Mucosa of descending colon (tissue), 3 donors: ENCODE data around the gene SAXO1. TPM values are rescaled to one million over a fixed set of nuclear protein-coding genes. Genes with fewer than 3 reads are reported as not detected.

Experiments used
- ATAC-seq: fragments of 200-7000 bp; cut with Tn5 transposase; one replicate; pipeline ENCODE4 v1.9.1; 2020; ENCODE audit warnings: mild to moderate bottlenecking, moderate library complexity
- DNase-seq, 3 donors: peaks; one replicate each; pipeline ENCODE4 v3.0.0-alpha.2; 2020
- H3K36me3 ChIP-seq: fragments of 200-600 bp; one replicate; pipeline ENCODE4 v1.8.0; 2021; ENCODE audit warnings: low read depth, mild to moderate bottlenecking
- H3K4me1 ChIP-seq: fragments of 200-600 bp; one replicate; pipeline ENCODE4 v1.8.0; 2021; ENCODE audit warnings: low read depth, mild to moderate bottlenecking
- H3K4me3 ChIP-seq: fragments of 200-600 bp; one replicate; pipeline ENCODE4 v1.8.0; 2021; ENCODE audit warnings: mild to moderate bottlenecking
- H3K9me3 ChIP-seq: fragments of 200-600 bp; one replicate; pipeline ENCODE4 v1.8.0; 2021; ENCODE audit warnings: mild to moderate bottlenecking
- intact Hi-C, 2 donors: fragments of 100-400 bp; cut with DNase I in 1 of 2; cut with micrococcal nuclease in 1 of 2; formaldehyde crosslinking; loops; one replicate each; pipeline versions ENCODE4 v1.11.0 to v1.11.1; 2022; cut with DNase I, micrococcal nuclease
- long read RNA-seq, 2 donors: library from polyadenylated mRNA; unstranded; transcript quantifications; one replicate each; pipeline ENCODE4 v2.0.0, GENCODE V29; 2019 to 2021
- total RNA-seq, 3 donors: library from RNA; stranded (reverse); fragmentation: NEBNext Ultra II Directional in 2 of 3; extraction: Animal tissue kit (Norgen Biotek cat#: 25700) in 2 of 3; gene quantifications; one replicate each; pipeline versions ENCODE4 v1.2.1 to v1.2.4, GENCODE V29; 2021 to 2023
- TF ChIP-seq, protein P1 (sequence below): fragments of 200-600 bp; IDR thresholded peaks from one replicate; pipeline ENCODE4 v1.8.0; 2022; ENCODE audit warnings: antibody characterized with exemption, mild to moderate bottlenecking
- donor health status: DM: no; HTN: no; CAD: no; lungs with moderate emphysema.
- donor health status: DM: no; HTN: no; CAD: no.
- donor health status: DM: no; HTN: yes; CAD: no.

The SAXO1 gene
- under 1 TPM; 0.06 to 0.29 (median 0.24) TPM for total RNA-seq
- long read RNA-seq, donor 1, result 0 reads
- long read RNA-seq, donor 2, result 0 reads

GRCh38 chr9:19033015-19033414 is at the start of gene SAXO1:
Gene SAXO1 (minus strand): TSS chr9:19033209. CDS start chr9:19032908, 301 bp downstream.
- Histone ChIP-seq H3K36me3 (no peaks in the 10 kb centered on the region), H3K9me3 (no peaks in the 10 kb centered on the region), H3K4me1 (no peaks in the 10 kb centered on the region), H3K4me3 (no peak within 1 kb of the TSS)
- DNase-seq, result no peak
- intact Hi-C loops, result loop anchor here in 1 of 2 donors (5.0 kb wide), 1 partner anchor 776 kb away; no protein-coding TSS in a partner anchor
- TF ChIP-seq, protein P1, sequence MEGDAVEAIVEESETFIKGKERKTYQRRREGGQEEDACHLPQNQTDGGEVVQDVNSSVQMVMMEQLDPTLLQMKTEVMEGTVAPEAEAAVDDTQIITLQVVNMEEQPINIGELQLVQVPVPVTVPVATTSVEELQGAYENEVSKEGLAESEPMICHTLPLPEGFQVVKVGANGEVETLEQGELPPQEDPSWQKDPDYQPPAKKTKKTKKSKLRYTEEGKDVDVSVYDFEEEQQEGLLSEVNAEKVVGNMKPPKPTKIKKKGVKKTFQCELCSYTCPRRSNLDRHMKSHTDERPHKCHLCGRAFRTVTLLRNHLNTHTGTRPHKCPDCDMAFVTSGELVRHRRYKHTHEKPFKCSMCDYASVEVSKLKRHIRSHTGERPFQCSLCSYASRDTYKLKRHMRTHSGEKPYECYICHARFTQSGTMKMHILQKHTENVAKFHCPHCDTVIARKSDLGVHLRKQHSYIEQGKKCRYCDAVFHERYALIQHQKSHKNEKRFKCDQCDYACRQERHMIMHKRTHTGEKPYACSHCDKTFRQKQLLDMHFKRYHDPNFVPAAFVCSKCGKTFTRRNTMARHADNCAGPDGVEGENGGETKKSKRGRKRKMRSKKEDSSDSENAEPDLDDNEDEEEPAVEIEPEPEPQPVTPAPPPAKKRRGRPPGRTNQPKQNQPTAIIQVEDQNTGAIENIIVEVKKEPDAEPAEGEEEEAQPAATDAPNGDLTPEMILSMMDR, result no peak
- ATAC-seq, result no peak

GRCh38 chr9:19074836-19075235 is 41.8 kb upstream of the SAXO1 start:
- ATAC-seq (no peak), DNase-seq (no peak)
- H3K36me3 ChIP-seq, result peaks cover 4% of the 10 kb centered on the region
- TF ChIP-seq, protein P1, result no peak
- H3K4me3 ChIP-seq, result no peak overlapping the region
- H3K4me1 ChIP-seq, result no peaks in the 10 kb centered on the region
- intact Hi-C loops, result no loop called here
- H3K9me3 ChIP-seq, result no peaks in the 10 kb centered on the region

DNA sequence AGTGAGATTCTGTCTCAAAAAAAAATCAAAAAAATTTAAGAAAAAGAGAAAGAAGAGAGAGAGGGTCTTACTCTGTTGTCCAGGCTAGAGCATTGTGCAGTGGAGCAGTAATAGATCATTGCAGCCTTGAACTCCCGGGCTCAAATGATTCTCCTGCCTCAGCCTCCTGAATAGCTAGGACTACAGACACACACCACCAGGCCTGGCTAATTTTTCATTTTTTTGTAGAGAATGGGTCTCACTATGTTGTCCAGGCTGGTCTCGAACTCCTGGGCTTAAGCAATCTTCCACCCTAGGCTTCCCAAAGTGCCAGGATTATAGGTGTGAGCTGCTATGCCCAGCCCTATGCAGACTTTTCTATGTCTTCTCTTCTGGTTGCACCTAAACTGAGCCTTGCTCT is 41.2 kb upstream of the SAXO1 start:
- TF ChIP-seq, protein P1, result no peak
- DNase-seq (no peak), ATAC-seq (no peak)
- H3K4me1 ChIP-seq, result no peaks in the 10 kb centered on the region
- H3K36me3 ChIP-seq, result peaks cover 4% of the 10 kb centered on the region
- no peaks in the 10 kb centered on the region for H3K9me3 ChIP-seq
- H3K4me3 ChIP-seq, result no peak overlapping the region
- intact Hi-C loops, result no loop called here

DNA sequence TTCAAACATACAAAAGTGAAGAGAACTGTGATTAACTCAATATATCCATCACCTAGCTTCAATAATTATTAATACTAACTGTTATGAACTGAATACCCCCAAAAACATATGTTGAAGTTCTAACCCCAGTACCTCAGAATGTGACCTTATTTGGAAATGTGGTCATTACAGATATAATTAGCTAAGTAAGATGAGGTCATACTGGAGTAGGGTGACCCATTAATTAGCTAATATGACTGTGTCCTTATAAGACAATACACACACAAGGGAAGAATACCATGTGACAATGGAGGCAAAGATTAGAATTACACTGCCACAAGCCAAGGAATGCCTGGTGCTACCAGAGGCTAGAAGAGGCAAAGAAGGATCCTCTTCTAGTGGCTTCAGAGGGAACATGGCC is 24.0 kb upstream of the SAXO1 start:
- Histone ChIP-seq H3K9me3 (no peaks in the 10 kb centered on the region), H3K36me3 (no peaks in the 10 kb centered on the region), H3K4me3 (no peak overlapping the region), H3K4me1 (no peaks in the 10 kb centered on the region)
- ATAC-seq (no peak), DNase-seq (no peak)
- TF ChIP-seq, protein P1, result no peak
- intact Hi-C loops, result no loop called here

DNA sequence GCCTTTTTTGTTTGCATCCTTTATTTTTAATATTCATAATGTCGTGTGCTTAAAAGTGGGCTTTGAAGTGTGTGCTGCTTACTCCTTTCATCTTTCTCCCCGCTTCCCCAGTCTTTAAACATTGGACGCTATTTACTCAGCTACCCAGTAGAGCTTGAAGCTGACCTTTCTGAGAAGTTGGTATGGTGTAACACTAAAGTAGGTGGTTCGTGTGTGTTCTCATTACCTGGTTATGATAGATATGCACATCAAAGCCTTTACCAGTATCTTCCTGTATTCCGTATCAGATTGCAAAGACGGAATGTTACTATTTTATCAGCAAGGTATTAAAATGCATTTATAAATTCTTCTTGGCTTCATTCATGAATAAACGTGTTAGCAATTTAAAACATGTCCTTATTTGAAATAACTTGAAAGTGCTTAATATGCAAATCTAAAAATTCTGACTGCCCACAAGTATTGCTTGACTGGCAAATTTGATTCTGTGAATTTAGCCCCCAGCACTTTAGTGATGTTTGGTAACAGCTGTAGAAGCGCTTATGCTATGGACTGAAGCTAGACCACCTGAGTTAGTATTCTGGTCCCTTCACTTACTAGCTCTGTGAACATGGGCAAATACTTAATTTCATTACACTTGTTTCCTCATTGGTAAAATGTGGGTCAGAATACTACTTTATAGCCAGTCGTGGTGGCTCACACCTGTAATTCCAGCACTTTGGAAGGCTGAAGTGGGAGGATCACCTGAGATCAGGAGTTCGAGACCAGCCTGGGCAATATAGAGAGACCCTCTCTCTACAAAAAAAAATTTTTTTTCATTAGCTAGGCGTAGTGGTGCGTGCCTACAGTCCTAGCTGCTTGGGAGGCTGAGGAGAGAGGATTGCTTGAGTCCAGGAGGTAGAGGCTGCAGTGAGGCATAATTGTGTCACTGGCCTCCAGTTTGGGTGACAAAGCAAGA is 17.9 kb upstream of the SAXO1 start:
- Histone ChIP-seq H3K4me3 (no peak overlapping the region), H3K36me3 (no peaks in the 10 kb centered on the region), H3K9me3 (no peaks in the 10 kb centered on the region), H3K4me1 (peaks cover 18% of the 10 kb centered on the region)
- ATAC-seq (no peak), DNase-seq (no peak)
- intact Hi-C loops, result no loop called here
- TF ChIP-seq, protein P1, result no peak
